Activated CD4-positive, alpha-beta T cell treated with anti-CD3 and anti-CD28 coated beads, Interleukin-2, amount 10 ng/mL, durations not matched to agents 7 days and 5 days (primary cell): ENCODE data around the gene LPP. TPM values are rescaled to one million over a fixed set of nuclear protein-coding genes. Genes with fewer than 3 reads are reported as not detected.
A peak's percentile ranks its signal among the peaks of the same experiment; 100 is the strongest.

Experiments
- CTCF ChIA-PET: fragments of 350-600 bp; sonication (Branson Sonifier 250); formaldehyde crosslinking; loops from one replicate; lab custom pipeline; 2021; ENCODE audit warnings: antibody characterized with exemption; lab: Charles Lee
- POLR2A ChIA-PET: fragments of 350-600 bp; sonication (Branson Sonifier 250); formaldehyde crosslinking; loops from one replicate; lab custom pipeline; 2021; ENCODE audit warnings: antibody characterized with exemption; lab: Charles Lee
- DNase-seq: peaks from one replicate; pipeline ENCODE4 v3.0.0-alpha.2; 2020
- H3K27ac Mint-ChIP-seq: one replicate; pipeline ENCODE4 v1.8.0; 2021; ENCODE audit warnings: mild to moderate bottlenecking, moderate library complexity, mixed read lengths
- H3K27me3 Mint-ChIP-seq: one replicate; pipeline ENCODE4 v1.8.0; 2021; ENCODE audit warnings: mixed read lengths
- H3K36me3 Mint-ChIP-seq: one replicate; pipeline ENCODE4 v1.8.0; 2021; ENCODE audit warnings: low read depth, mixed read lengths
- H3K4me1 Mint-ChIP-seq: one replicate; pipeline ENCODE4 v1.8.0; 2021; ENCODE audit warnings: mixed read lengths
- H3K4me3 Mint-ChIP-seq: one replicate; pipeline ENCODE4 v1.8.0; 2021; ENCODE audit warnings: mild to moderate bottlenecking, moderate library complexity, mixed read lengths
- H3K9me3 Mint-ChIP-seq: one replicate; pipeline ENCODE4 v1.8.0; 2021; ENCODE audit warnings: mixed read lengths
- total RNA-seq, 2 experiments: library from RNA; stranded (reverse); gene quantifications; one replicate each; pipeline ENCODE4 v1.2.3, GENCODE V29; 2021

The LPP gene
- total RNA-seq, 2 experiments from 2014 or later: 63.6 to 70.3 TPM

- no peak overlapping the region for H3K27ac Mint-ChIP-seq
- no peaks in the 10 kb centered on the region for H3K27me3 Mint-ChIP-seq
- ChIA-PET CTCF (no interaction called here), POLR2A (no interaction called here)
- peaks cover 9% of the 10 kb centered on the region for H3K4me1 Mint-ChIP-seq
- peaks cover 3% of the 10 kb centered on the region for H3K9me3 Mint-ChIP-seq
- peaks cover 11% of the 10 kb centered on the region for H3K36me3 Mint-ChIP-seq
- DNase-seq: no peak
- no peak overlapping the region for H3K4me3 Mint-ChIP-seq
Observed at GRCh38 chr3:188365184-188365583, 211.2 kb downstream of the LPP start.

- Mint-ChIP-seq H3K27ac (no peak overlapping the region), H3K4me1 (peaks cover 4% of the 10 kb centered on the region), H3K4me3 (no peak overlapping the region), H3K36me3 (peaks cover 3% of the 10 kb centered on the region), H3K9me3 (peaks cover 3% of the 10 kb centered on the region), H3K27me3 (no peaks in the 10 kb centered on the region)
- ChIA-PET CTCF (interaction anchor here (0.7 kb wide), 1 partner anchor 1227 kb away, joined by 3 read pairs; no protein-coding TSS in a partner anchor), POLR2A (no interaction called here)
- no peak for DNase-seq
Observed at GRCh38 chr3:188365988-188366698, 212.2 kb downstream of the LPP start.

- peaks cover 3% of the 10 kb centered on the region for H3K36me3 Mint-ChIP-seq
- no peaks in the 10 kb centered on the region for H3K9me3 Mint-ChIP-seq
- no peak overlapping the region for H3K27ac Mint-ChIP-seq
- ChIA-PET CTCF (interaction anchor here (0.6 to 2.2 kb wide), 3 partner anchors 9 to 342 kb away, joined by 3 to 6 read pairs (median 3); no protein-coding TSS in a partner anchor), POLR2A (no interaction called here)
- H3K27me3 Mint-ChIP-seq: no peaks in the 10 kb centered on the region
- no peak overlapping the region for H3K4me3 Mint-ChIP-seq
- no peaks in the 10 kb centered on the region for H3K4me1 Mint-ChIP-seq
- DNase-seq: no peak
Observed at GRCh38 chr3:188367678-188368077, 213.7 kb downstream of the LPP start.

GRCh38 chr3:188369526-188369925 lies 215.6 kb downstream of the LPP start:
- H3K36me3 Mint-ChIP-seq: no peaks in the 10 kb centered on the region
- H3K4me3 Mint-ChIP-seq: no peak overlapping the region
- H3K27me3 Mint-ChIP-seq: no peaks in the 10 kb centered on the region
- H3K27ac Mint-ChIP-seq: no peak overlapping the region
- ChIA-PET POLR2A (no interaction called here), CTCF (interaction anchor here (1.0 to 2.2 kb wide), 4 partner anchors 10 to 629 kb away, joined by 3 to 6 read pairs (median 3); no protein-coding TSS in a partner anchor)
- H3K4me1 Mint-ChIP-seq: no peaks in the 10 kb centered on the region
- no peaks in the 10 kb centered on the region for H3K9me3 Mint-ChIP-seq
- DNase-seq: no peak

DNA sequence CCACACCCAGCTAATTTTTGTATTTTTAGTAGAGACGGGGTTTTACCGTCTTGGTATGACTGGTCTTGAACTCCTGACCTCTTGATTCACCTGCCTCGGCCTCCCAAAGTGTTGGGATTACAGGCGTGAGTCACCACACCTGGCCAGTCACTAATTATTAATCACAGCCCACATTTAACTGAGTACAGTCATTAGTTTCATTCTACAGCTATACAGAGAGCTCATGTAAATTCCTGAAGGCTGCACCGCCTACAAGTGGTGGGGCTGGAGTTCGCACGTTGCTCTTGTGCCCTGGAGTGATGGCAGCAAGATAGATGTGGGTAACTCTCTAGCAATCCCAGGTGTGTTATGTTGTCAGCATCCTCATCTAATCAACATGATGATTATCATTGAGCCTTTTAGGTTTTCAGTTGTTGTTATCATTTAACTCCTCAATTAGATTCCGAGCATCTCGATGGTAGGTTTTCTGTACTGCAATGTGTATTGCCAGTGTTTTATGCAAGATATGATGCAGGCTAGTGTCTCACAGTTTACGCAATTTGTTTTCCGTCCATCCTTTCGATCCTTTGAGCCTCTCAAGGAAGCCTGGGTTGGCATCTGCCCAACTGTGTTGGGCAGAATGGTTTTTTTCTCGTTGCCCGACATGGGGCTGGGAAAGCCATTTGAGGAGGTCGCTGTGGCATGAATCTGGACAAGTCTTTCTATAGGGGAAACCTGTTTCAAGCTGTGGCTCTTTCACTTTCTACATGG lies 216.3 kb downstream of the LPP start:
- Mint-ChIP-seq H3K9me3 (no peaks in the 10 kb centered on the region), H3K36me3 (peaks cover under 1% of the 10 kb centered on the region), H3K4me3 (no peak overlapping the region), H3K27me3 (no peaks in the 10 kb centered on the region), H3K27ac (no peak overlapping the region), H3K4me1 (no peaks in the 10 kb centered on the region)
- DNase-seq: no peak
- ChIA-PET POLR2A (no interaction called here), CTCF (interaction anchor here (1.0 to 1.5 kb wide), 3 partner anchors 39 to 630 kb away, joined by 3 read pairs; no protein-coding TSS in a partner anchor)

GRCh38 chr3:188378786-188379185 lies 224.8 kb downstream of the LPP start:
- POLR2A ChIA-PET: no interaction called here
- CTCF ChIA-PET: no interaction called here
- Mint-ChIP-seq H3K4me1 (no peaks in the 10 kb centered on the region), H3K9me3 (peaks cover 14% of the 10 kb centered on the region), H3K27me3 (no peaks in the 10 kb centered on the region), H3K4me3 (no peak overlapping the region), H3K36me3 (peaks cover 16% of the 10 kb centered on the region), H3K27ac (no peak overlapping the region)
- DNase-seq: no peak

DNA sequence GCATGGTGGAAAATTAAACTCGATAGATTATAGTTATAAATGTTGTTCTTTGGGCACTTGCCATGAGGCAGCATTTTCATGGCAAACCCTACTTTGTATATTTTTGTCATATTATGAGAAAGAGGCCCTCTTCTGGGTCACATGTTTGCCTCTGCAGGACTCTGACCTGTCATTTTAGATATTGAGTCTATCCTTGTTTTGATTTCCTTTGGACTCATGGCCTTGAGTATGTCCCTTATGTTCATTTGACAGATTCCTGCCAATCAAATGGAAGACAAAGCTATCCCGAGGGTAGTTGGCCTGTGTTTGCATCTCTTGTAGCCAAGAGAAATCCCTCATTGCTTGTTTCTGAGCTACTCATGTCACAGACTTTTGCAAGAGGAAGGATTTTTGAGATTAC lies 226.3 kb downstream of the LPP start:
- H3K36me3 Mint-ChIP-seq: peaks cover 16% of the 10 kb centered on the region
- CTCF ChIA-PET: no interaction called here
- peaks cover 14% of the 10 kb centered on the region for H3K9me3 Mint-ChIP-seq
- H3K27ac Mint-ChIP-seq: no peak overlapping the region
- no peak for DNase-seq
- H3K4me1 Mint-ChIP-seq: no peaks in the 10 kb centered on the region
- POLR2A ChIA-PET: no interaction called here
- no peaks in the 10 kb centered on the region for H3K27me3 Mint-ChIP-seq
- H3K4me3 Mint-ChIP-seq: no peak overlapping the region

DNA sequence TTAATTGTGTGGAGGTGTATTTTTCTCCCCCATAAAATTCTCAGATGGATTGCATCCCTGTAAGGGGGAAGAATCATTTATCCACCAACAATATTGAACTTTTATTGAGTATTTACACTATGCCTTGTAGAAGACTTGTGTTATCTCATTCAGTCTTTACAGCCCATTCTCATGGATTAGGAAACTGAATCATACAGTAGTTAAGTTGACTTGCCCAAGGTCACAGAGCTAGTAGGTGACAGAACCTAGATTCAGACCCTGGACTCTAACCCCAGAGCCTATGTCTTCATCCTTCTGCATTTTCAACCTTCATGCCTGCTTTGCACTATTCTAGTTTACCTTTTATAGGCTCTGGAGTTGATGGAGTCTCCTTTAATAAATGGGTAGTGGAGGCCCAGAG lies 226.8 kb downstream of the LPP start:
- no peak for DNase-seq
- no peak overlapping the region for H3K27ac Mint-ChIP-seq
- ChIA-PET CTCF (no interaction called here), POLR2A (no interaction called here)
- H3K9me3 Mint-ChIP-seq: peaks cover 14% of the 10 kb centered on the region
- H3K36me3 Mint-ChIP-seq: peaks cover 14% of the 10 kb centered on the region
- H3K4me1 Mint-ChIP-seq: peaks cover under 1% of the 10 kb centered on the region
- no peaks in the 10 kb centered on the region for H3K27me3 Mint-ChIP-seq
- no peak overlapping the region for H3K4me3 Mint-ChIP-seq

DNA sequence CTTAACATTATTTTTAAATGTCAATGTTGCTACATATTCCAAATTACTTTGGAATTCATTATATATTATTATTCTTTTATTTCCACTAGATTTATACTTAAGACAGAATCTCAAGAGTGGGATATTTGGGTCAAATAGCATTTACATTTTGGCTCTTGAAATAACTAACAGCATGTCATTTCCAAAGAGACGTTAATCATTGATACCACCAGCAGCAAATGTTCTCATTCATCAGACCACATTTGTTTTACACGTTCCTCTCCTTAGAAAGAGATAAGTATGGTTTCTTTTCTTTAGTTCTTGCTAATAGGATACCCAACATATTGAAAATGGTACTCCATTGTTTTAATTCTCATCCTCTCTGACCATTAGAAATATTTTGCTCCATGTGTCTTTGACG lies 229.8 kb downstream of the LPP start:
- ChIA-PET CTCF (no interaction called here), POLR2A (no interaction called here)
- Mint-ChIP-seq H3K9me3 (peaks cover 7% of the 10 kb centered on the region), H3K36me3 (peaks cover 6% of the 10 kb centered on the region), H3K27me3 (no peaks in the 10 kb centered on the region), H3K4me1 (peaks cover 9% of the 10 kb centered on the region), H3K4me3 (no peak overlapping the region), H3K27ac (no peak overlapping the region)
- DNase-seq: no peak

DNA sequence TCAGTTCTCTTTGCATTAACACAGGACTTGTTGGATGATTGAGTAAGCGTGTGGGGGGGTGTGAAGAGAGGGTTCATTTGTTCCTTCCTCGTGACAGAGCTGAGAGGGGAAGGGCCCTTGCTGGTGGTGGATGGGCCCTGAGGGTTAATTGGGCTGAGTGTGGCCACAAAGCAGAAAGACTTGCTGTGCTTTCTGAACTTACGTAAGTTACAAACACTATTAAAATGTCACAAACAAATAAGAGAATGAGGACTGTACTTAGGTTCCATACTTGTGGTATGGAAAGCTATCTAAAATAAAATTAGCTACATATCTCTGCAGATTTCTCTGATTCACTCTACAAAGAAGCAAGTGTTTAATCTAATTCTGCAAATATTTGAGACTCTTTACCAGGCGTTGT lies 231.3 kb downstream of the LPP start:
- no peak overlapping the region for H3K27ac Mint-ChIP-seq
- peaks cover 5% of the 10 kb centered on the region for H3K36me3 Mint-ChIP-seq
- H3K27me3 Mint-ChIP-seq: no peaks in the 10 kb centered on the region
- H3K9me3 Mint-ChIP-seq: peaks cover 3% of the 10 kb centered on the region
- ChIA-PET POLR2A (no interaction called here), CTCF (interaction anchor here (0.9 to 1.4 kb wide), 3 partner anchors 15 to 62 kb away, joined by 3 to 4 read pairs (median 3); no protein-coding TSS in a partner anchor)
- peaks cover 18% of the 10 kb centered on the region for H3K4me1 Mint-ChIP-seq
- H3K4me3 Mint-ChIP-seq: no peak overlapping the region
- no peak for DNase-seq

- no peak overlapping the region for H3K4me3 Mint-ChIP-seq
- no peaks in the 10 kb centered on the region for H3K27me3 Mint-ChIP-seq
- ChIA-PET CTCF (interaction anchor here (0.6 to 1.4 kb wide), 3 partner anchors 17 to 649 kb away, joined by 3 to 7 read pairs (median 4); no protein-coding TSS in a partner anchor), POLR2A (interaction anchor here (0.5 kb wide), 1 partner anchor 526 kb away, joined by 3 read pairs; no protein-coding TSS in a partner anchor)
- peak overlapping the region; percentile 72 for H3K27ac Mint-ChIP-seq
- peaks cover 25% of the 10 kb centered on the region for H3K4me1 Mint-ChIP-seq
- H3K9me3 Mint-ChIP-seq: no peaks in the 10 kb centered on the region
- DNase-seq: peak; percentile 62
- peaks cover 7% of the 10 kb centered on the region for H3K36me3 Mint-ChIP-seq
Observed at GRCh38 chr3:188389711-188390342, 235.9 kb downstream of the LPP start.

DNA sequence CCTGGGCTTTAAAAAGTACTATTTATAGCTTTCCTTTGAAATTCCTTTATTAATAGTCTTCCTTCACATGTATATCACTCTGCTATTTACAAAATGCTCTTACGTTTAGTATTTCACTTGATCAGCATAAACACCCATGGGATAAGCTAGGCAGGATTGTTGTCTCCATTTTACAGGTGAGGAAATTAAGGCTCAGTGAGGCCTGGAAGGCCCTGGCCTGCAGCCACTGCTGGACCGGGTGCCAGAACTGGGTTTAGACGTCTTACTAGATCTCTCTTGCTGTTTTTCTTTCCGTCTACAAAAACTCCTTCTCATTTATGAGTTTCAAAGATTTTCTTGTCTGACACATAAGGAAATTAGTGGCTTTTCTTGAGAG lies 236.4 kb downstream of the LPP start:
- peaks cover 7% of the 10 kb centered on the region for H3K36me3 Mint-ChIP-seq
- H3K4me3 Mint-ChIP-seq: no peak overlapping the region
- no peaks in the 10 kb centered on the region for H3K27me3 Mint-ChIP-seq
- peak overlapping the region; percentile 72 for H3K27ac Mint-ChIP-seq
- DNase-seq: no peak
- peaks cover 25% of the 10 kb centered on the region for H3K4me1 Mint-ChIP-seq
- no peaks in the 10 kb centered on the region for H3K9me3 Mint-ChIP-seq
- ChIA-PET CTCF (interaction anchor here (0.6 to 1.4 kb wide), 2 partner anchors 299 to 650 kb away, joined by 4 to 7 read pairs; no protein-coding TSS in a partner anchor), POLR2A (interaction anchor here (0.5 kb wide), 1 partner anchor 526 kb away, joined by 3 read pairs; no protein-coding TSS in a partner anchor)
